T-helper 9 cell (primary cell): ENCODE results near the gene VSTM5.
"Not testable (repeated sequence)": the region's sequence is repeated elsewhere in the genome, so short reads cannot be mapped to it uniquely, and the experiment has no call there.

ENCODE experiments used
- DNase-seq: peaks from one replicate; pipeline ENCODE4 v3.0.0-alpha.2; 2020
- total RNA-seq, 2 donors: gene quantifications; one replicate each; lab custom pipeline; 2026; lab: John Stamatoyannopoulos, UW

VSTM5 gene, protein sequence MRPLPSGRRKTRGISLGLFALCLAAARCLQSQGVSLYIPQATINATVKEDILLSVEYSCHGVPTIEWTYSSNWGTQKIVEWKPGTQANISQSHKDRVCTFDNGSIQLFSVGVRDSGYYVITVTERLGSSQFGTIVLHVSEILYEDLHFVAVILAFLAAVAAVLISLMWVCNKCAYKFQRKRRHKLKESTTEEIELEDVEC
- 0 reads per million in 2 donors for total RNA-seq

DNA sequence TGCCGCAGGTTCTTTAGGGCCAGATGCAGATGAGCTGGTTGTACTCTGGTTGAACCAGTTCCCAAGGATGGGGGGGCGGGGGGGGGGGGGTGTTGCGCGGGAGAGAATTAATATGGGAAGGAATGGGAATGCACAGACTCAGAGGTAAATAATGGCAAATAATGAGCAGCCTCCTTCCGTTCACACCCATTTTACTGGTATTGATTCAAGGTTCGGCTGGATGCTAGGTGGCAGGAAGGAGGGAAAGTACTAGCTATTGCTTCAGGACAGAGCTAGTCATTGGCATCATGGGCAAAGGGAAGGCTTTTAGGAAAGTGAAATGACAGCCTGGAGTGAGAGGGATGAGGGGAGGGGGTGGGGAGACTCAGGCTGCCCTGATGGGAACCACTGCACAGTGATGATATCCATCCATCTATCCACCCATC lies at the start of gene VSTM5:
Gene VSTM5, minus strand, starts transcription at position 25 of the 425 bp plus-strand sequence. CDS start 116 bp downstream, outside the sequence.
- no peak for DNase-seq

DNA sequence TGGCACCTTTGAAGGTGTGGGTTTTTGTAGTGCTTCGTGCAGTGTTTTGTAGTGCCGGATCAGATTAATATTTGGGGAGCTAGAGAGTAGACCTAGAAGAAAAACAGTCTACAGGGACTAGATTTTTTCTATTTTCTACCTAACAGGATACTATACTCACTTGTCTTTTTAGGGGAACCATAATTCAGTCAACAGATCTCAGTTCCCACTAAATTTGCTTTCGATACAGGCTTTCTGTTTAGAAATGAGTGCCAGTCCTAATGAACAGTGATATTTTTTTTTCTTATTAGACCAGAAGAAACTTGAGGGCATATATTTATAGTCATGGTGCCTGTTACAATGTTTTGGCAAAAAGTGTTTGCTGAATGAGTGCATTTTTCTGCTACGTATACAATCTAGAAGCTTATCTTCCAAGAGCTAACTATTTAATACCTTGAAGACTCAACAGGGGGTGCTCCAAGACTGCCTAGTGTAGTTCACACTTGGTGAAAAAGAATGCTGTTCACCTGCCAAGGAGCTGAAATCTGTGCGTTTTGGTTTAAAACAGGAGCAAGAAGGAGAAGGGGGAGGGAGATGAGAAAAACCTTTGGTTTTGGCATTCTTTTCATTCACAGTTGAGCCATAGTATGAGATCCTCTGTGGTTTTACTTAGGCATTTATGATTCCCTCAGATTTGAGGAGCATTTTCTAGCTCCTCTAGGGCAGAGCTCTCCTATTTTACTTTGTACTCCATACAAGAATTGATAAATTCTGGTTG lies 44.9 kb upstream of the VSTM5 start:
- no peak for DNase-seq

DNA sequence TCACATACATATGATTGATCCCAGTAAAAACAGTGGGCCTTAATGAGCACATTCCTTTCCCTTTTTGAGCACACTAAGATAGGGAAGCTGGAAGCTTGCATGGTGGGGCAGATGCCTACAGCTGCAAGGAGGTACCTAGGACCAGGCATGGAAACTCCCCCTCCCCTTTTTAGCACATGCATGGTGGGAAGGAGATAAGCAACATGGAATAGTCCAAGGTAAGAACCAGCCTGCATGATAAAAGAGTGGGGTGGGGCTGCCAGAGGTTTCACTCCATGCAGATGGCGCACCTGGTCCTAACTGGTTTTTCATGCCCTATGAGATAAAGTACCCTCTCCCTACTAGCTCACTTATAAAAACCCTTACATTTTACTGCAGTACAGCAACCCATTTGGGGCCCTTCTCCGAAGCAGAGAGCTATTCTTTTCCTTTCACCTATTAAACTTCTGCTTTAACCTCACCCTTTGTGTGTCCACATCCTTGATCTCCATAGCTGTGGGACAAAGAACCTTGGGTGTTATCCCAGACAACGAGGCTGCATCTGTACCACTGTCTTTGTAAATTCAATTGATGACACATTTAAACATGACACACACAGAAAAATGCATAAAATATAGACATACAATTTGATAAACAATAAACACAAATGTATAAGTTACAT lies 40.1 kb upstream of the VSTM5 start:
- DNase-seq: no peak

DNA sequence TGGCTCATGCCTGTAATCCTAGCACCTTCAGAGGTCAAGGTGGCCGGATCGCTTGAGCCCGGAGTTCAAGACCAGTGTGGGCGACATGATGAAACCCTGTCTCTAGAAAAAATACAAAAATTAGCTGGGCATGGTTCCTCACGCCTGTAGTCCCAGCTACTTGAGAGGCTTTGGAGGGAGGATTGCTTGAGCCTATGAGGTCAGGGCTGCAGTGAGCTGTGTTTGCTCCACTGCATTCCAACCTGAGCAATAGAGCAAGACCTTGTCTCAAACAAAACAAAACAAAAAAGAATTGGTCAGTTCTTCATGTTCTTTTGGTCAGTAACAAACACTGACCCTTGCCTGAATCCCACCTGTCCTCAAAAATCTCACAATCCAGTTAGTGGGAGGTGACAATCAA lies 36.7 kb upstream of the VSTM5 start:
- DNase-seq: no peak

DNA sequence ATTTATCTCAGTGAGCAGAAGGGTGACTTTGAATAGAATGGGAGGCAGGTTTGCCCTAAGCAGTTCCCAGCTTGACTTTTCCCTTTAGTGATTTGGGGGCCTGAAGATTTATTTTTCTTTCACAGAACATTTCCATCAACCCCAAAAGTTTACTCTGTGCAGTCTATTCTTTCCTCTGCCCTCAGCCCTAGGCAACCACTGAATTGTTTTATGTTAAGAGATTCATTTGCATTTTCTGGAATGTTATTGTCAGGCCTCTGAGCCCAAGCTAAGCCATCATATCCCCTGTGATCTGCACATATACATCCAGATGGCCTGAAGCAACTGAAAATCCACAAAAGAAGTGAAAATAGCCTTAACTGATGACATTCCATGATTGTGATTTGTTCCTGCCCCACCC lies 28.7 kb upstream of the VSTM5 start:
- not testable (repeated sequence) for DNase-seq

DNA sequence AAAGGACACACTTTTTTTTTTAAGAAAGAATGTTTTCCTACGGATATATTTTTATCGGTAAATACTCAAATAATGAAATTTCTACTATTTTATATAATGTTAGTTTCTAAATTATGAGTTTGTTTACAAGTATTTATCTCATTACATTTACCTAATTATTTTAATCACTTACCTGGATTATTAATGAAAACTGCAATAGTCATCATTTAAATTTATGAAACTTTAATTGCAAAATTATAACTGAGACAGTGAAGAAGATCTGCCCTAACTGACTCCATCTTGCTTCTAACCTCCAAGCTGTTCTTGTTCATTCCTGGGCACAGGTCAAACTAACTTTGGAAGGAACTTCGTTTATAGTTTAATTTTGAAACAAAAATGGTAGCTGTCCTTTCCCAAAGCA lies 25.2 kb upstream of the VSTM5 start:
- DNase-seq: no peak

DNA sequence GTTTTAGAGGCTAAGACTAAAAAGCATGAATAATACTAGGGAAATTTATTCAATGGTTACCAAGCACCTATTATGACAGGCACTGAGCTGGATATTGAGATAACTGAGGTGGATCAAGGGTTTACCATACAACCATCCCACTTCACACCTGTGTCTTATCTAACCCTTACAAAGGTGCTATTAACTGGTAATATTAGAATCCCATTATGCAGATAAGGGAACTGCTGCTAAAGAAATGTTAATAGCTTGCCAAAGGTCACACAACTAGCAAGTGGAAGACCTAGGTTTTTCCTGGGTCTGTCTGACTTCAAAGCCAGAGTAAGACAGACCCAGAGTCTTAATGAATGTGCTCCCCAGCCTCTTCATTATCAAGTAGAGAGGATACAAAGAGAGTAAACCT lies 21.1 kb upstream of the VSTM5 start:
- DNase-seq: no peak

DNA sequence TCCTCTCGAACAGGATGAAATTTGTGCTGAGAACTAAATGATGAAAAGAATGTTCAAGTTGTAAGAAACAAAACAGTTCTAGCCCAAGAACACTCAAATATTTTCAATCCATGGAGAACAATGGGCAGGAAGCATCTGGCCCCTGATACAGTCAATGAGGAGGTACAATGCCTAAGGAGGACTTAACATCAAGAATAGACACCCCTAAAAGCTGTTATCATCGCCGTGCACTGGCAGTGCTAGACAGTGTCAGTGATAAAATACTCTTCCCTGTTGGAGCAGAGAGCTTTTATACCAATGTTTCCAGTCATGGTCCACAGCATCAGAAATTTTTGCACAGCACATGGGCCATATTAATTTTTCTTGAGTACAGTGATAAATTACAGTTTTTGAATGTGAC lies 20.2 kb upstream of the VSTM5 start:
- no peak for DNase-seq

DNA sequence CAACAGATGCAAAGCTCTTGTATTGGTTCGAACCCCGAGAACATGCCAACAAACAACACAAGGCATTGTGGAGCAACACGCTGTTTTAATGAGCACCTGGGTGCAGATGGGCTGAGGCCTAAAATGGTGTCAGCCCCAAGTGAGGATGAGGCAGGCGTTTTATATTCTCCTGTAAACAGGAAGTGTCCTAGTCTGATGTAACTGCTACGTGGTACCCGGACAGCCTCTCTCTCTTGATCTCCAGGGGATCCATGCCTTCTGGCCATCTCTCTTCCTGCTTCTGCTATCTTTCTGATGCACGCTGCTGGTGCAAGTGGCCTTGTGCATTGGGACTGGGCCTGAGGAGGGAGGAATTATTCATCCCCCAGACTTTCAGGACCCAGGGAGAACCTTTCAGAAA lies 19.4 kb upstream of the VSTM5 start:
- no peak for DNase-seq

DNA sequence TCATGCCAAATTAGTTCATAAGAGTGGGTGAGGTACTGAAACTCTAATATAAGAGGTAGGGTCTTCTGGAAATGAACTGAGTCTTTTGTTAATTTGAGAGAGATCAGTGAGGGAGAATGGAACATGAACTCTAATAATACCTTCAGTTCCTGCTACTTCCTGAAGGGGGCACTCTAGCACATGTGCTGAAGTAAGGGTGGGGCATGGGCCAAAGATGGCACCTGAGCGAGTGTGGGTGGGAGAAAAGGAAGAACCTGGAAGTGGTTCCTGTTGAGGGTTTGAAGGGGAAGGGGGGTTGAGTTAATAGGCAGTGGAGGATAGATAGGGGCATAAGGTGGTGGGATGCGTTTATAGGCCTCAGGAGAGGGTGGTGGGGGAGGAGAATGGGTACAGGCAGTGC lies 18.0 kb upstream of the VSTM5 start:
- DNase-seq: not testable (repeated sequence)

DNA sequence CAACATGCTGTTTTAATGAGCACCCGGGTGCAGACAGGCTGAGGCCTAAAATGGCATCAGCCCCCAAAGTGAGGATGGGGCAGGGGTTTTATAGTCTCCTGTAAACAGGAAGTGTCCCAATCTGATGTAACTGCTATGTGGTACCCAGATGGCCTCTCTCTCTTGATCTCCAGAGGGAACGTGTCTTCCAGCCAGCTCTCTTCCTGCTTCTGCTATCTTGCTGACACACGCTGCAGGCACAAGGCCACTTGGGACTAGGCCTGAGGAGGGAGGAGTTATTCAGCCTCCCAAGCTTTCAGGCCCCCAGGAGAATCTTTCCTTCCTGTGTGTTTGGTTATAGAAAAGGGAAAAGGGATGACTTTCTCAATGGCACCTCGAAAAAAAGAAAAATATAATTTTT lies 11.4 kb upstream of the VSTM5 start:
- no peak for DNase-seq

DNA sequence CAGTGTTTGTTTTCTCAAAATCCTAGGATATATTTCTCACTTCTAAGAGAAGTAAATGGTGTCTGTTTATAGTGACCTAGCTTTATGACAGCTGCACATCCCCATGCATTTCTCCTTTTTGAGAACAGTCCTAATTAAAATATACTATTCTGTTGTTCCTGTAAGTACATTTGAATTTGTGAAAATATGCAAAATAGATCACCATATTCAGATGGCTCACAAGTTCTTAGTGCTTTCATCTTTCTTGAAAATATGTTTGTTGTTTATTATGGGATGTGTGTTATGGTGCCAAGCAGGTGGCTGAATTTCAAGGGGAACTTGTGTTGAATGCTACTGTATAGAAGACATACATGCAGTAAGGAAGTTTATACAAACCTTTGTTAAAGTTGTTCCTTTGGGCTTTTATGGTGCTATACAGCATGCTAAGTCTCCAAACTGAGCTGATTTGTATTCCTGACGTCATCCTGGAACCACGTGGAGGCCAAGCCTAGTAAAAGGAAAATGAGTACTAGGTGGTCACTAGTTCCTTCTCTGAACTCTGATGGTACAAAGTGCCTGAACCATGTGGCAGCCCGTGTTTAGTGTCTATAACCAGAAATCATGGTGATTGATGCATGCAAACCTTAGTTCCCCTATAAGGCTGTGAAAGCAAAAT lies 7.8 kb upstream of the VSTM5 start:
- no peak for DNase-seq

DNA sequence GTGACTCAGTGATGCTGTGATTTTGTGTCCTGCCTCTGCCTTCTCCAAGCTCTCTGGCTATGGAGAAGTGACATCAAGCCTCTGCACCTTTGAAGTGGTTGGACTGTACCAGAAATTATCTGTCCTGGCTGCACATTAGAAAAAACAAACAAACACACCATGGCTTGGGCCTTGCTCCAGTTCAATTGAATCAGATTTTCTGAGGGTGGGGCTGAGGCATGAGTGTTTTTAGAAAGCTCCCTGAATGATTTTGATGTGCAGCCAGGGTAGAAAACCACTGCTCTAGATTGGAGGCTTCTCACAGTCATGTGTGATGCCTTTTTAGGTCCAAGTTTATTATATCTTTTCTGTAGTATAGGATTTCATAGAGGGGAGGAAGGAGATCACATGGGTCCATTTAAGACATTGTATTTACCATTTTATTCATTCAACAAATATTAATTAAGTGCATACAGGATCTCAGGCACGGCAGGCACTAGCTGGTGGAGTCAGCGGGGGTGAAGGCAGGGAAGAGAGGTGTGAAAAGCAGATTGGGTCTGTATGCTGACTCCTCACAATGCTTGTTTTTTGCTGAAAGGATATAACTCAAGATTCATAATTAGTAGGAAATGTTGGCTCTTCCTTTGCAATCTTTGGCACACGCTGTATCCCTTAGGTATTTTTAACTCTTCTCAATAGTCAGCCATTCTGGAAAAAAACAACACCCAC lies 7.1 kb upstream of the VSTM5 start:
- no peak for DNase-seq

DNA sequence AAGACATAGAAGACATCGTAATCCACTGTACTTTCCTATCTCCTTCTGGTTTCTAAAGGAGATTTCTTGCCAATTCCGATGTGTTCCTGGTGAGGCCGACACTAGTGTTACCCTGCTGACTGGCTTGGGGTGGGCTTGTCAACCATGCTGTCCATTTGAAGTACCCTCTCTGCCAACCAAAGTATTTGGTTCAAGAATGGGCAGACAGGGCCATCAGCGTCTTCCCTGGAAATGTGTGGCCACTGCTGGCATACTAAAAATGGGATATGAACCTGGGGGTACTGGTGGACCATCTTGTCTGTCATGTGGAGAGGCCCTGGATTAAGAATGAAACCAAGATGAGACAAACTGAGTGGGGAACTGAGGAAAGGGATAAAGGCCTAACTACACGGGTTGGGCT lies 1.8 kb upstream of the VSTM5 start:
- no peak for DNase-seq

DNA sequence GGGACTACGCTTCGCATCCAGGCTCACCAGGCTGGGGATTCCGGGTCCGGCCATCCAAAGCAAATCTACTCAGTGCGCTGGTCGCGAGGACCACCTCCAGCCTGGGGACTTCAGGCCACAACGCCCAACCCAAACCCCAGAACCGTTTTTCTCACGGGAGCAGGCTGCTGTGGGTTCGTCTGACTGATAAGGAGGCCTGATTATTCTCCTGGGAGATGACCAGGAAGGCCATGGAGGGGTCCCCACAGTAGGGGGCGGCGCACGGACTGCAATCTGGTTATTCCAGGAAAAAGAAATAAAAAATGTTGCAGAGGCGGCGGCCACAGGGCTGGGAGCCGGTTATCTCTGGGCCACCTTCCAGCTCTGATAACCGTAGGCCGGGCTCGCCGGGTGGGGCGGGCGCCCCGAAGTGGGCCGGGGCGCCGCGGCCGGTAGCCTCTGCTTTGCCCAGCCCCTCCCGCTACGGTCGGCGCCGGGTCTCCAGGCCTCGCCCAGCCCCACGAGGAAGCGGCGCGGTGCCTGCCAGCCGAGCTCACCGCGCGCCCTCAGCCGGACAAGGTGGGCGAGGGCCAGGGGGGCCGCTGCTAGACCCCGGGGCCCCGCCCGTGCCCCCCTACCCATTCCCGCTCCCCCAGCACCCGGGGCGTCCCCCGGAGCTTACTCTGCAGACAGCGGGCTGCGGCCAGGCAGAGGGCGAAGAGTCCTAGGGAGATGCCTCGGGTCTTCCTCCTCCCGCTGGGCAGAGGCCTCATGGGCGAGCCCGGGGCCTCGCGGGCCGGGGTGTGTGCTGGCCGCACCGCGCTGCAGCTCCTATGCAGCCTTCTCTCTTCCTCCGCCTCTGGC lies 446 bp downstream of the VSTM5 start:
- no peak for DNase-seq

DNA sequence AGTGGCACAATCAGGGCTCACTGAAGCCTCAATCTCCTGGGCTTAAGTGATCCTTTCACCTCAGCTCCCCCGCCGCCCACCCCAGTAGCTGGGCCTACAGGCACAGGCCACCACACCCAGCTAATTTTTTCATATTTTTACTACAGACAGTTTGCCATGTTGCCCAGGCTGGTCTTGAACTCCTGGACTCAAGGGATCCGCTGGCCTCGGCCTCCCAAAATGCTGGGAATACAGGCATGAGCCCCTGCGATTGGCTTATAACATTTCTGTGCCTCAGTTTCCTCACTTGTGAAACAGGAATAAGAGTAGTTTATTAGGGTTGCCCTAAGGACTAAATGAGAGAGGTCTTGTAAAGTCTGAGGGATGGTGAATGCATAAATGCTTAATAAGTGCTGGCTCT lies 1.2 kb downstream of the VSTM5 start:
- DNase-seq: no peak

DNA sequence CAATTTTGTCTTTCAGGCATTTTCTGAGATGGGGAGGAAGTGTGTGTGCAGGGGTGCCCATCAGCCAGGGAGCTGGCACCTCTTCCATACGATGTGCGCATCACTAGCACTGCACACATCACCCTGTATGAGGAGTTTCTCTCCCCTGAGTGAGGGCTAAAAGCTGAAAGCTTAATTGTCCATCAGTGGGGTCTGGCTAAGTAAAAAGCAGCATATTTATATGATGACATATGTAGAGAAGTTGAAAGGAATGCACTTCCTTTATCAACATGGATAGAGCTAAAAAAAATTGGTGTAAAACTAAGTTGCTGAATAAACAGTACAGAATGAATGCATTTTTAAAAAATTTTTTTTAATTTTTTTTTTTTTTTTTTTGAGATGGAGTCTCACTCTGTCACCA lies 4.0 kb downstream of the VSTM5 start:
- DNase-seq: no peak

DNA sequence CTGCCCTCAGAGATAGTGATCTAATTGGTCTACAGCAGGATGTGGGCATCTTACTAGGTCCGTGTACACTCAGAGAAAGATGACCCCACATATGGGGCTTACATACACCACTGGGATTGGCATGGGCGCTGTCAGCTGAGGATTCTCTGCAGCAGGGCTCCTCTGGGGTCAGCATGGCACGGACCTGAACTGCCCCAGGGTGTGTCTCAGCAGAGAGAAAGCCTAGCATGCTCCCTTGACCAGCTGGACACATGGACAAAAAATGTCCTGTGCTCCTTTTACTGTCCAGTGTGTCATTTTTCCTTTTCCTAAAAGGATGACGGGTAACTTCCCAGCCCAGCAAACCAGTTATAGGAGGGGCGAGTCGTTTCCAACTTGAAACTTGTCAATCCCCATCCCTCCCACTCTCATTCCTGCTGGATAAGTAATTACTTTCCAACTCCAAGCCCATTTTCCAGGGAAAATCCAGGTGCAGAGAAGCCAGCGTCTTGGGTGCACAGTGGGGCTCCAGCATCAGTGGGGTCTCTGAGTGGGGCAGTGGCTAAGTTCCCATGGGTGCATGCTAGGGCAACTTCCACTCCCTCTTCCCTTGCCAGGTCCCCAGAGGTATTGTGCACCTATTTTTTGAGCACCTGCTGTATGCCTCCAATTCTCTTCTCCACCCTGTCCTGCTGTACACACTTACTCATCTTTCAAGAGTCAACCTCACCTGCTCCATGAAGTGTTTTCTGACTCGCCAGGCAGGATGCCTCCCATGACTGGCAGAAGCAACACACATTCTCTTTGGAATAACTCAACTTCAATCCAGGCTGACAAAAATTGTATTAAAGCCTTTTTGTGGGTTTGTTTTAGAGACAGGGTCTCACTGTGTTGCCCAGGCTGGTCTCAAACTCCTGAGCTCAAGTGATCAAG lies 5.0 kb downstream of the VSTM5 start:
- DNase-seq: no peak

DNA sequence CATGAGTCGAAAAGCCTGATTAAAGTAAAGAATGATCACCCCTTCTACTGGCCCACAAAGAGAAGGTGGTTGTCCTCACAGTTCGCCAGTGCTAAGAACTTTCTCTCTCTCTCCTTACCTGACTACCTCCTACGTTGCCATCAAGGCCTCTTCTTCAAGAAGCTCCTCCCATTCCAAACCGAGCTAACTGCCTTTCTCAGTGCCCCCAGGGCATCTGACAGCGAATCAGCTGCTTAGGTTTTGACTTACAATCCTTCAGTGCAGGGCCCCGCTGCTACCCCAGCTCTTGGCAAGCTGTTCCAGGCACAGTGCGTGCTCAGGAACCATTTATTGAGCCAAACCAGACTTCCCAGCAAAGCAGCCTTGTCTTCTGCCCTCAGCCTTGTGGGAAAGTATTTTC lies 5.8 kb downstream of the VSTM5 start:
- no peak for DNase-seq

DNA sequence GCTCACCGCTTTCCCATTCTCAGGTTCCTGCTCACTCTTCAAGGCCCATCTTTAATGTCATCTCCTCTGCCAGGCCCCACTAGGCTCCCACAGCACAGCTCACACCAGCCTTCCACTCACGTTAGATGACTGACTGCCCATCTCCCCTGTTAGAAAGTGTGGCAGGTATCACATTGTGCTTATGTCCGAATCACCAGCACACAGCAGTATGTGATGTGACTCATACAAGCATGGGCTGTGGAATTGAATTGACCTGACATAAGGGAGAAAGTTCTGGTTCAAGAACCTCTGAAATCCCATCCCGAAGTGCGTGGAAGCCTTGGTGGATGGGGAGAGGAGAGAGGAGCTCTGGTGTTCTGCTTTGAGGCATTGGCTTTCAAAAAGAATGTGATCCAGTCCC lies 6.5 kb downstream of the VSTM5 start:
- DNase-seq: no peak

DNA sequence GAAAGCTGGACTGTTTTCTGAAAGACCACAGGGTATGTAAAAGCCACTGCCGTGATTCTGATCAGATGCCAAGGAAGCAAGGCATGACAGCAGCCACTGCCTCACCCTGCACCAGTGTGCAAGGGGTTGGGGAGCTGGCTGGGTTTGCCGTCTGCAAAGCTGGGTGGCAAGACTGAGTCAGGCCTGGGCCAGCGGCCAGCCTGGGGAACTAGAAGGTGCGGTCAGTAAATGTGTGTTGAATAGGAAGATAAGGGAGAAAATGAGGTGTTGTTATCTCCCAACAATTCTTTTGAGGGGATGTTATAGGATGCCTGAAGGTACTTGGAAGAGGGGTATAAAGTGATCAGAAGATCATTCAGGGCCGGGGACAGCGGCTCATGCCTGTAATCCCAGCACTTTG lies 8.0 kb downstream of the VSTM5 start:
- DNase-seq: no peak
